HG03159 (cell line): ENCODE data around the gene CASP5.

Experiments used
- ATAC-seq: cut with Tn5 transposase; IDR thresholded peaks from one replicate; pipeline ENCODE4 v1.9.1; 2021; ENCODE audit warnings: mild to moderate bottlenecking, moderate library complexity; ENCODE audit not compliant: unreplicated experiment

Gene CASP5

DNA sequence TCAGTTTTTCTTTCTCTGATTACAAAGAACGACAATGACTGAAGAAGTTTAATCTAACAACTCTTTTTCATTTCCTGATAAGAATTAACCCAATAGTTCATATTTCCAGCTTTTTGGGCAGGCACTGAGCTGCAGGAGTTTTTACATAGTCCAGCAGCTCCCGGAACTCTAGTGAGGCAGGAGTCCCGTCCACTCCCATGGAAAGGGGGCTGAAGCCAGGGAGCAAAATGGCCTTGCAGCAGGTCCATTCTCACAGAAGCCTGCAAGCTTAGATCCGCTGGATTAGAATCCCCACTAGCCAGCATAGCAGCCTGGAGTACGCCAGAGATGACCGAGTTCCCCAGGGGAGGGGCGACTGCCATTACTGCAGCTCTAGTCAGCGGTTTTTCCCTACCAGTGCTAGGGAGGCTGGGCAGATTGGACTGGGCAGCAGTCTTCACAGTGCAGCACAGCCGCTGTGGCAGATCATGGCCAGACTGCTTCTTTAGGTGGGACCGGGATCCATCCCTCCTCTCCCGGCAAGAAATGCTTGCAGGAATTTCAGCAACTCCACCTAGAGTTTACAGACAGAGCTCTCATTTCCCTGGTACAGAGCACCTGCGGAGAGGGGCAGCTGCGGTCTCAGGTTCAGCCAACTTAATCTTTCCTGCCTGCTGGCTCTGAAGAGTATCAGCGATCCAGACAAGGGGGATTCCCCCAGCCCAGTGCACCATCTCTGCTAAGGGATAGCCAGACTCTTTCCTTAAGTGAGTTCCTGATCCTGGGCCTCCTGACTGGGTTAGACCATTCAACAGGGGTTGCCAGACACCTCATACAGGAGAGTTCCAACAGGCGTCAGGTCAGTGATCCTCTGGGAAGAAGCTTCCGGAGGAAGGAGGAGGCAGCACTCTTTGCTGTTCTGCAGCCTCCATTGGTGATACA is 53.9 kb downstream of the CASP5 start:
- no peak for ATAC-seq

DNA sequence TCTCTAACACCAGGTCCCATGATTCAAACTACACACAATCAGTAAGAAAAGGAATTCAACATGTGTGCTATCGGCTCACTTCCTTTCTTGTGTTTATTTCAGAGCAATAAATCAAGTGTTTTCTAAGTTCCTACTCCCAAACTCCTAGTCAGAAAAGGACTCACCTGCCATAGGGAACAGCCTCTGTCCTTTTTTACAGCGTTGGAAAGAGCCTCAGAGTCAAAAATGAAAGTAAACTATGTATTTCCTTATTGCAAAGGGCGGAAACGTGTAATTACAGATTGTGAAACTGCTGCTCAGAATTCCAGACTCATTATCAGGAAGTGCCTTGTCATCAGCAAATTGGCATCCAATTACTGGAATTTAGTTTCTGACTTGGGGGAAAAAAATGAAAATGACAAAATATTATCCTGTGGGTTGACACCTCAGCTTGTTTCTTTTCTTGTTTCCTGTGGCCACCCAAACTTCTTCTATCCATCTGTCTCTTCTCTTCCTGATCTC is 54.6 kb downstream of the CASP5 start, which contains the start of gene CASP4:
CASP4 (minus strand) TSS at position 220 of the 501 bp plus-strand sequence; CDS start at position 171, 49 bp downstream.
- ATAC-seq, result peak; percentile 87

DNA sequence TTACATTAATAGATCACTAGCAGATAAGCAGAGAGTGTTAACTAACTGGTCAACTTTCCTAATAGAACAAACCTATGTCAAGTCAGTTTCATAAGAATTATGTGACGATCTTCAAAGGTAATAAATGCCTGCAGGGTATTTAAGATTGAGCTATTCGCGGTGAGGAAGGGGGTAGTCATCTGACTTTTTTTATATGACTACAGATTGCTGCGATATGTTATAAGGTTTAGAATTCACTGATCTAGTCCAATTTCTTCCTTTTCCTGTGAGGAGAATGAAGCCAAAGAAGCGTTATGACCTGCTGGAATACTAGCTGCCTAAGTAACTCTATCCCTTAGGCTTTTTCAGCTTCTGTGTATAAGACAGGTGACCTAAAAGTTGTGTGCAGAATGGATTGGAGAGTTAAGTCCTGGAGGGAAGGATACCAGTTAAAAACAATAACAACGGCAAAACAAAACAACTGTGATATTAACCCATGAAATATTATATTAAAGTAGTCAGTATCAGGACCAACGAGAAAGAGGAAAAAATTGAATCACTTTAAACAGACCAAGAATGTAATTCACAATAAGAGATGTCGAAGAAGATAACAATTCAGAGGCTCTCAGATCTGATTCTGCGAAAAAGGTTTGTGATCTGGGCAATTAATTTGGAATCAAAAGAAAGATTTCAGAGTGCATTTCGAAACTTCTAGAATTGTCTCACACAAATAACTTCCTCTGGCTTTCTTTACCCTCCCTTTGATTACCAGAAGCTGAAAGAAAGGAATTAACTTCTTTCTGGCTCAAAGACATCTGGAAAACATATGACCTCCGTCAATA is 55.2 kb downstream of the CASP5 start:
- ATAC-seq, result peak; percentile 29

GRCh38 chr11:104965735-104966134 is 57.2 kb downstream of the CASP5 start:
- no peak for ATAC-seq

DNA sequence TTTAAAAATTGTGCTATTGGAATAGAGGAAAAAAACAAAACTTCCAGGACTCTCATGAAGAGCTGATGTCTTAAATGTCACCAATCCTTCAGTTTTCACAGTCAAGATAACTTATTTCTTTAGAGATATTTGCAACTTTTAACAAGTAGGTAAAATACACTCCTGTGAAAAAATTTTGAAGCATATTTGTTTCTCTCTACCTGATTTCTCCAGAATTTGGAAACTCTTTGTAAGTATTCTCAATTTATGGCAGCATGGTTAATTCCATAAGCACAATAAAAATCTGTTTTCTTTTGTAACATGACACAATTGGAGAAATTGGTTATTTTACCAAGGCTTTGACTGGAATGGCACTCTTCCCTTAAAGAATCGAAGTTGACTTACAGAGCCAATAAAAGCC is 58.7 kb downstream of the CASP5 start:
- ATAC-seq, result no peak

GRCh38 chr11:104962852-104963251 is 60.1 kb downstream of the CASP5 start:
- ATAC-seq, result no peak

- ATAC-seq, result no peak
Observed at GRCh38 chr11:104957280-104957679, 65.7 kb downstream of the CASP5 start.

DNA sequence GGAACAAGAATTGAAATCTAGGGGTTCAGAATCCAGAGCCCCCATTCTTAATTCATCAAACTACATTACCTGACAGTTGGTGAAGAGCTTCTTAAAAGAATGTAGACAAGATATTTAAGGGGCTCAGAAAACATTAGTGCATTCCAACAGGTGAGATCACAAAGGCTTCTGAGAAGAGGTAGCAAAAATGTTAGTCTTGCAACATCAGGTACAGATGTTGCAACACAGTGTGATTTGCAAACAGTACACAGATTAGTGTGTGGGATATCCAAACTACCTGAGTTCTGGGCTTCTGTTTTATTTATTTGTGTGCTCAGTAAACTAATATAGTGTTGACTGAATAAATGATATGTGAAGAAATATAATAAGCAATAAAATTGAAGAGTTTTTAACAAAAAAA is 66.4 kb downstream of the CASP5 start:
- ATAC-seq, result no peak

DNA sequence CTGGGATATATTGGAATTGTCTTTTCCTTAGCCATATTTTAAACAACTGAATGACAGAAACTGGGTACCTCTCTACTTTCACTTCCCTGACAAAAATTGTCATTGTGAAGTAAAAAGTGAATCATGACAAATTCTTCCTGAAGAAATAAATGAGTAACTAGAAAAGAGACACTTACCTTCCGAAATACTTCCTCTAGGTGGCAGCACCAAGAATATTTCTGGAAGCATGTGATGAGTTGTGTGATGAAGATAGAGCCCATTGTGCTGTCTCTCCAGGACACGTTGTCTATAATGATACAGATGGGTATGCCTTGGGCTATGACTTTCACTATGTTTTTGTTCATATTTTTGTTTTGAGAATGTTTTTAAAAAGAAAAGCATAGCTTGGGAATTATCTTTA is 76.1 kb downstream of the CASP5 start:
- ATAC-seq, result peak; percentile 98
